Epidermal melanocyte (primary cell): ENCODE results near the gene COMTD1.
A peak's percentile ranks its signal among the peaks of the same experiment; 100 is the strongest.

Source experiments
- DNase-seq: peaks from one replicate; pipeline ENCODE4 v3.0.0; 2011; ENCODE audit warnings: low spot score; ENCODE audit not compliant: insufficient read length

COMTD1 gene

DNA sequence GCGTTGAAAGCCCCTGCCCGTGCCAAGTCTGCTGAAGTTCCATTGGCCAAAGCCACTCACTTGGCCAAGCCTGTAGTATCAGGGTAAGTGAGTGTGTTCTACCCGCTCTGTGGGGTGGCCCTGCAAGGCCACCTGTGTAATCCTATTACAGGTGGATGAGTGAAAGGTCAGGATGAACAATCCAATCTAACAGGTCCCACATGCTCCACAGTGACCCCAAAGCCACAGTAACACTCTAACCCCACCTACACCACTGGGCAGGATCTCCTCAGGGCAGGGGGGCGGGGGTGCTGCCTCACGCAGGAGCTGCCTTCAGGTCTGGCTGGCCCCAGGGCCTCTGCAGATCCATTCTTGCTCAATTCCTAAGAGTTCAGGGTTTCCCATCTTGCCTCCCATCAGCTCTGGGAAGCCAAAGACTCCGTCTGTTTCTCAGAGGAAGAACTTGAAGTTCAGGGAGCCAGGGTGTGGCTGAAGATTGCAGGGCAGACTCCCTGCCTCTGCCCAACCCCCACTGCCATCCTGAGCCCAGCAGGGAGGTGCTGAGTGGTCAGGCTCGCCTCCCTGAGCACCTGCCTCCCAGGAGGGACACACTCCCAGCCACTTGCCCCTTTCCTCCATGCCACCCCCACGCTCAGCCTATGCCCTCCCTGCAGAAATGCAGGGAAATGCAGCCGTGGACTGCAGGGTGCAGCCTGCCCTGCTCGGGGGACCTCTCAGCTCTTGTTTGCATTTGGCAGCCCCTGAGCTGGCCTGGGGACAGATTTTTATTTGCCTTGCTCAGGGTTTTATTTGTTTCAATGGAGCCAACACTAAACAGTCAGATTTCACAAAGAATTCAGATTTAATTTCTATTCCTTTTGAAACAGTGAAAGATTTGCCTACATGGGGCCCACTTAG, 9.8 kb upstream of the COMTD1 start:
- no peak for DNase-seq

DNA sequence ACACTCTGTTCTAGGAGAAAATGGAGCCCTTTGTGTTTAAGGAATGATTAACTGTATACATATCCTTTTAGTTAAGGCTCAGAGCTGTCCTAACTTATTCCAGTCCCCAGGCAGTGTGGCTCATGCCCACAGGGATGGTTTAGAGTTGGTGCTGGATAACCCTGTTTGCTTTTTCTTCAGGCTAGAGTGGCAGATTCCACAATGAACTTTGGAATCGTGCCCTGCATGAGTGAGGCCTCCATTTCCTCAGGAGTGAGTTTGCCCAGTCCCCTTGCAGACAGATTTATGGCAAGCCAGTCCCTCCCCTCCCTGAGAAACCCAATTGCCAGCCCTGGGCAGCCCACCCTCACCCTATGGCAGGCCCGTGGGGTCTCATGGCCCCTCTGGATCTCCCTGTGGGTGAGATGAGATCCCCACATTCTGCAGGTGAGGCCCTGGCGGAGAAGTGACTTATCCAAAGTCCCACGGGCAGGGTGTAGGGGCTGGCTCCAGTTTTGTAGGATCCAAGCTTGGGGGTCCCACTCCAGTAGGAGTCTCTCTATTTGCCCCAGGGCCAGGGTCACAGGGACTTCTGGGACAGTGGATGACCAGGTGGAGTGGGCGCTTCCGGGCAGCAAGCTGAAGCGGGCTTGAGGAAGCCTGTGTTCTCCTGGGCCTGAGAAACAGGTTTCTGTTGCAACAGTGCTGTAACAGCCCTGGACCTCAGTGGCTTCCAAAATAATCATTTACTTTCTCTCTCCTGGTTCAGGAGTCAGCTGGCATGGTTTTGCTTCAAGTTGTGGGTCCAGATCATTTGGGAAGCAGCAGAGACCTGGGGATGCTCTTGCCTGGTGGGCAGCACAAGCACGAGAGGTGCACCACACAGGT, 9.0 kb upstream of the COMTD1 start:
- no peak for DNase-seq

DNA sequence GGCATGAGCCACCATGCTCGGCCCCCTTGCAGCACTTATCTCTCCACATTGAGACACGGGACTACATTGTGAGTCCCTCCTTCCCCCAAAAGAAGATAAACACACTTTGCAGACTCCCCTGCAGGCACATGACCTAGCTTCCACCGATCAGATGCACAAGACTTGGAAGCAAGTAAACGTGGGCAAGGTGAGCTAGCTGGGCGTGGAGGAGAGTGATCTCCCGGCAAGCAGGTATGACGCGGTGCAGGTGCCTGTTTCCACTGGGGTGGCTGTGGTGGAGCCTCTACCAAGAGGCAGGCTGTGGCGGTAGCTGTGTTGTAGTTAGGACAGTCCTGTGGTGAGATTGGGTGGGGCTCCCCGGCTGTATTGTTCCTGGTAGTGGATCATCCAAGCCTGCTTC, 7.7 kb upstream of the COMTD1 start:
- DNase-seq, result no peak

DNA sequence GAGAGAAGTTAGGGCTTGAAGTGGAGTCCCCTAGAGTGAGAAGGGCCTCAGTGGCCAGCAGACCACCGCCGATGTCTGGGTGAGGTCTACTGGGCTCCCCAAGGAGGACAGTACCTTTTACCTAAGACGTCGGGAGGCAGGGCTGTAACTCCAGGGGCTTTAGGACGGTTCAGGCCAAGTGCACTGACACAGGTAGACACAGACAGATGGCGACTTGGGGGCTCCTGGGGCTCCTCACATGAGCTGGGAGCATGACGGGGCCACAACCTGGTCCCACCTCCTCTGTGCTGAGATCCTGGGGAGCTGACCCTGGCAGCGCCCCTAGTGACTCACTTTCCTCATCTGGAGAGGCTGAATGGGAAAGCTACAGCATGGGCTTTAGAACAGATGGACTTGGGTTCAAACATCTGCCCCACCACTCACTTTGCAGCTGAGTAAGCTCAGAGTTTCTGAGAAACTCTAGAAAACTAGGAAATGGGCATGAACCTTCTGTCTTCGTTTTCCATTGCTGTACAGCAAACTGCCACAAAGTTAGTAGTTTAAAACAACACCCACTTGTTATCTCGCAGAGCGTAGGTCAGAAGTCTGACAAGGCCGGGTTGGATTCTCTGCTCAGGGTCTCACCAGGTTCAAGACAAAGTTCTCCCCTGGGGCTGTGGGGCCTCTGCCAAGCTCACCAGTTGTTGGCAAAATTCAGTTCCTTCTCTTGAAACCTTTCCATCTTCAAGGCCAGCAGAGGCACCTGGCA, 4.7 kb upstream of the COMTD1 start:
- DNase-seq, result no peak

DNA sequence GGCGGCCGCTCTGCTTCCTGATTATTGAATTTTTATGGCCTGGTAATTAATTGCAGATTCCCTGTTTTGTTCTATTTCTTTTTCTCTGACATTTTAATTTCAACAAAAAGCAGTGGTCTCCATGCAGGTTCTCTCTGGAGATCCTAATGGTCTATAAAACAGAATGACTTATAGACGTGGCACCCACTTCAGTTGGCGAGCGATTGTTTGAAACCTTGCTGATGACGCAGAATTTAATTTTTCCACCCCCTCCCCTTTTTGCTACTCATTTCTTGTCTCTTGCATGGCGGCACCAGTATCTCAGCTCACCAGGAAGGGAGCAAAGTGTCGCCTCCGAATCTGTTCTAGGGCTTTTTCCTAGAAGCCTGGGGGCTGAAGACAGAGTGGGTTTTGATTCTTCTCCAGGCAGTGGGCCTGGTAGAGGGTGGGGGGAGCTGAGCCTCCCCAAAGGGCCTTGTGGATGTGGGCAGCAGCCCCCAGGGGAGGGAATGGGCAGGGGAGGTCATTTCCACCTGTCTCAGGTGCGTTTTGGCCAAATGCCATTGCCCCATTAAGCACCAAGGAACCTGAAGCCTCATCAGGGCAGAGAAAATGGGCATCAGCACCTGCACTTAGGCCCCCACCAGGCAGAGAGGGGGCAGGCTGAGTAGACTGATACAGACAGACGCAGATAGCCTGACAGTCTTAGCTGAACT, 3.5 kb upstream of the COMTD1 start:
- no peak for DNase-seq

DNA sequence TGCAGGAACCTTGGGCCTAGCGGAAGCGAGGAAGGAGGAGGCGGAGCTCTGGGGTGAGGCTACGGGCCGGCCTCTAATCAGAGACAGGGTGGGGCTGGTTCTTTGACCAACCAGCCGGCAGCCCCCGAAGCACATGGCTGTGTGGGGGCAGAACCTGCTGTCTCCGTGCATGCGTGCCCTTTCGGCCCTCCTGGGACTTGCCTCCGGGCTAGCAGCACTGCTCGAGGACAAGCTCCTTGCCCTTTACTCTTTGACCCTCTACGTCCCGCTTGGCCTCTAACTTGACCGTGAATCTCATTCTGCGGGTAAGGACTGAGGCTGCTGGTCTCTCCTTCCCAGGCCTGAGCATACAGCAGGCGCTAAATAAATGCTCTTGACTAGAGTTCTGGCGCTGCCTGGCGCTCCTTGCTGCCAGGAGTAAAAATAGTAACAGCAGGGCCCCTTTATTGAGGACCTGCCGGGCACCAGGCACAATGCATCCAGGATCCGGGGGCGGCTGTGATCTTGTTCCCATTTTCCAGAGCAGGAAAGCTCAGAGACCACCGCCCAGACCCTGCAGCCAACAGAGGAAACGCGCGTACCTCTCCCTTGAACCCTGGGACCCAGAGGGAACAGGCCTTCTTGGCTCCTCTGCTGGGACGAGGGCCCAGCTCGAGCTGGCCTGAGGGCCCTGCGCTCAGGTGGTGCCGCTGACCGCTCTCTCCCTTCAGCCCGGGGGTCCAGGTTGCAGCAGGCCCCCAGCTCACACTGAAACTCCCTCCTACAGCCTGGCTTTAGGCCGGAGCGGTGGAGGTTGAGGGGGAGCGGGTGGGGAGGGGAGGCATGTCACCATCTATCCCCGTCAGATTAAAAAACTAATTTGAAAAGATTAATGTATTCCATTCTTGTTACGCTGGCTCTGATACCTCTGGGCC, 2.7 kb upstream of the COMTD1 start:
- no peak for DNase-seq

DNA sequence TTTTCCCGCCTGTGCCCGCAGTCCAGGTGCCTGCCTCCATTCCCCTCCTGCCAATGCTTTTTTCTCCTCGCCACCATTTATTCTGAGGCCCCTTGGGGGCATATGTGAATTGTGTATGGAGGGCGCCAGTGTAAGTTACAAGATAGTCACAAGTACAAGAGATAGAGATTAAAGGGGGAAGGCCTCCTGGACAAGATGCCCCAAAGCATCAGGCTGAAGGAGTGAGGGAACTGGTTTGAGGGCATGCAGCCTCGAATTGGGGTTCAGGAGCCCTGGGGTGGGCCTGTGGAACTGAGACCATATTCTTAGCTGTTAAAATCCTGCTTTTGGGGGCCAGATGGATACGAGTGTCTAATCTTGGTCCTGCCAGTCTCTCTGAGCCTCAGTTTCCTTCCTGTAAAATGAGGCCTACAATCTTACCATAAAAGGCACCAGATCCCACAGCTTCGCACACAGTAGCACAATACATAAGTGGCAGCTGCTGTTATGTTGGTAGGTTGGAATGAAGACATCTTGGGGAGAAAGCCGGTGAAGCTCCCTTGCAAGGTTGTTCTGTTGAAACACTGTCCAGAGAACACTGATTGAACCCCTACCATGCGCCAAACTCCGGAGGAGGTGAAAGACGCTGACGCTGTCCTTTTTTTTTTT, 545 bp upstream of the COMTD1 start:
- no peak for DNase-seq

DNA sequence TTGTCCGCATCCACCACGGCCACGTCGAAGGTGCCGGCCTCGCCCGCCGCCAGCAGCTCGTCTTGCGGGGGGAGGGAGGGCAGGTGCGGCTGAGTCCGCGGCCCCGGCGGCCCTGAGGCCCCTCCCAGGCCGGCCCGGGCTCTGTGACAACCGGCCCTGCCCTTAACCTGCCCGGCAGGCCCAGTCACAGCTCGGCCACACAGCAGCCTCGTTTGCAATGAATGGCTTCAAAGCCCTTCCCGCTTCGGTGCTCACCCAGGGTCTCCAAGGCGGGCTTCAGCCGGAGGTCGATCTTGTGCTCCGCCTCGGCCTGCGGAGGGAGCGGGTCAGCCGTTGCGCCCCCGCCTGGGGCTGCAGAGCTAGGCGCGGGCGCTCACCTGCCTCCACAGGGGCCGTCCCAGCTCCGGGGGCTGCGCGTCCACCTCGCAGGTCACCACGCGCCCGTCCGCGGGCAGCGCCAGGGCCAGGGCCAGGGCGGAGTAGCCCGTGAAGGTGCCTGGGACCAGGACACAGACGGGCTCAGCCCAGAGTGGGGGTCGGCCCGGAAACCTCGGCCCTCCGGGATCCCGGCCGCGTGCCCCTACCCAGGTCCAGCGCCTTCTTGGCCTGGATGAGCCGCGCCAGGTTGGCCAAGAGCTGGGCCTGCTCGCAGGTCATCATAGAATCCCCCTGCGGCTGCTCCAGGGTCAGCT, 928 bp downstream of the COMTD1 start:
- no peak for DNase-seq

DNA sequence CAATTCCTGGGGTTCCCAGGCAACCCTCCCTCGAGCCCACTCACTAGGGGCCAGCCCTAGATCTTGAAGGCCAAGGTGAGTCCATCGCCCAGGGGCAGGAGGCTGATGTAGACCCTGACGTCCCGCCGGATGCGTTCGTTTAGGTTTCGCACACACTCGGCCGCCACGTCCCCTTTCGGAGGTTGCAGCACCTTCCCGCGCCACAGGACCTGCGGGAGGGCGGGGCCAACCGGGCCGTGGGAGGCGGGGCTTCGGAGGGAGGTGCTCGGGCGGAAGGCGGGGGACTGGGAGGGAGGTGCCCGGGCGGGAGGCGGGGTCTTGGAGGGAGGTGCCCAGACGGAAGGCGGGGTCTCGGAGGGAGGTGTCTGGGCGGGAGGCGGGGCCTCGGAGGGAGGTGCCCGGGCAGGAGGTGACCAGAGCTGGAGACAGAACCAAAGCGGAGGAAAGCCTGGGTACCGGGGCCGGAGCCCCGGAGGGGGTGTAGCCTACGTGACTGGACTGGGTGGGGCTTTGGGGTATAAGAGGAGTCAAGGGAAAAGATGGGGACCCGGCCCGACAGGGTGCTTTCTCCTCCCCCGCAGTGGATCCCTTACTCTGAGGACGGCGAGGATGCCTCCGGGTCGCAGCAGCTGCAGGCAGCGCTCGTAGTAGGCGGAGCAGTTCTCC, 1.6 kb downstream of the COMTD1 start:
- DNase-seq, result peak; percentile 82

DNA sequence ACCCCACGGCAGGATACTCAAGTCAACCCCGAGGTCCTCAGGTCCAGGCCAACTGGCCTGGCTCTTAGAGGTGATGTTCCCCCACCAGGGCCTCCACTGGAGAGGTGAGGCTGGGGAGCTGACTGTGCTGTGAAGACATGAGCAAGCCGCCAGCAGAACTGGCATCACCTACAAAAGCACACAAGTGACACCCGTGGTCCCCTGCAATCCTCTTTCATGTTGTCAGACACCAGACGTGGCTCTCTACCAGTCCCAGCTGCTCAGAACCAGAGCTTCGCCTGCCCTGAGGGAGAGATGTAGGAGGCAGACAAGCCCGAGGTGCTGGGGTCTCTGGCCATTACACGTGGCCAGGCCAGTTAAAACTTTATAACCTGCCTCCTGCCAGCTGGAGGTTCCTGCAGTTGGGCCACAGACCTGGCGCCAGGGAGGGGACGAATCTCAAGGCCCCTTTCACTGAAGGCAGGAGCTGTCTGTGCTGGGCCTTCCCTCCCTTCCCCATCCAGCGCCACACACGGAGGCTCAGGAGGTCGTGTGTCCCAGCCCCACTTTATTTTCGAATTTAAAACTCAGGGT, 2.2 kb downstream of the COMTD1 start:
- DNase-seq, result no peak

DNA sequence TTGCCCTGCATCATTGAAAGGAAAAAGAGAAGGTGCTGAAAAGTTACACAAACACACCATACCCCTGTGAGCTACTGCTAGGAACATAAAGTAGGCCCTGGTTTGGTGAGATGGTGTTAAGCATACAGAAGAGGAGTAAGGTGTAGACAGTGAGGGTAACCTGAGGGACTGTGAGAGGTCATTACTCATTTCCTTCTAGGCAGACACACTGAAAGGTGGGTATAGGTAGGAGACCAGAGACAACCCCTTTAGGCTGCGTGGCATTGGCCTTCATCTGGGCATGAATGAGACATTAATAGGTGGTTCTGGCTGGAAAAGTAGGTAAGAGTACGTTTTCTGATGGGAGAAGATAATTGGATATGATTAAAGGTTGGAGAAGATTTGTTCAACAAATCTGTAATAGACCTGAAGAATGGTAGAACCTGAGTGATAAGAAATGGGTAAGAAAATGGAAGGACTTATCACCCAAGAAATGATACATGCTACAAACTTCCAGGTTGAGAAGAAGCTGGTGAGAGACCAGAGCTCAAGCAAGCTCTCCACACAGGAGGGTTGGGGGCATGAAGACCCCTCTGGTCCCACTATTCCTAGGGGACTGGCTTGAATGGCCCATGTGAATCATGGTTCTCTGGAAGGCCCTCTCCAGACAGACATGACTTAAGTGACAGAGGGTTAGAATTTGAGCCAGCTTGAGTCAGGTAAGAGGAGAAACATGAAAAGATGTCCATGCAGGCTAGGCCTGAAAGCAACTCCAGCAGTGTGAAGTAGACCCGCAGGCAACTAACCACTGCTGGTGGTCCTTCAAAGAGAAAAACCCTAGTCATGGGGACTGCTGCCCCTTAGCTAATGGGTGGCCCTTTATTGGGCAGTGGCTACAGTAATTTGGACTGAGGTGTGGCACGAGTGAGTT, 3.8 kb downstream of the COMTD1 start:
- no peak for DNase-seq

DNA sequence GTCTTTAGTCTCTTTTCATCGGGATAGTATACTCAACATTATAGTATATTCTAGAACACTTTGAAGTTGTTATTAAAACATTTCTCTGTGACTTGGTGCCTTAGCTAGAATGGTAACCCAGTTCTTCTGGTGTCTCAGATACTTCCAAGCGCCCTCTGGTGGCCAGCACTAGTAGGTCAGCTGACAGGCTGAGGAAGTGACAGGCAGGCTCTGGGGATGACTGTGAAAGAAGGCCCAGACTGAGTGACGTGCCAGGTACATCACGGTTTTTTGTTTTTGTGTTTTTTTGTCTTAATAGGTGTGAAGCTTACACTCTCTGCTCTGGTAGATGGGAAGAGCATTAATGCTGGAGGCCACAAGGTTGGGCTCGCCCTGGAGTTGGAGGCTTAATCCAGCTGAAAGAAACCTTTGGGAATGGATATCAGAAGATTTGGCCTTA, 5.1 kb downstream of the COMTD1 start:
- DNase-seq, result peak; percentile 91

DNA sequence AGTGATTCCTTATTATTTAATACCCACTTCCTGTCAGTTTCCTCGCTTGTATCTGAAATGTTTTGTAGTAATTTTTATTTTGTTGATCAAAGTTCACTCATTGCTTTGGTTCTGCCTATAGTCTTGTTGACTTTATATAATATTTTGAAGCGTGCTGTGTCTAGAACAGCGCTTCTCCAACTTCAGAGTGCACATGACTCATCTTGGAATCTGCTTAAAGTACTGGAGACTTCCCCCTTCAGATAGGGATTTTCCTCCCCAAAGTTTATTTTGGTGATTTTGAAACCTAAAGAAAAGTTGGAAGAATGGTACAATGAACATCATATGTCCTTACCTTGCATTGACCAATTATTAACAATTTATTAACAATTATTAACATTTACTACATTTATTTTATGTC, 5.8 kb downstream of the COMTD1 start:
- DNase-seq, result no peak

DNA sequence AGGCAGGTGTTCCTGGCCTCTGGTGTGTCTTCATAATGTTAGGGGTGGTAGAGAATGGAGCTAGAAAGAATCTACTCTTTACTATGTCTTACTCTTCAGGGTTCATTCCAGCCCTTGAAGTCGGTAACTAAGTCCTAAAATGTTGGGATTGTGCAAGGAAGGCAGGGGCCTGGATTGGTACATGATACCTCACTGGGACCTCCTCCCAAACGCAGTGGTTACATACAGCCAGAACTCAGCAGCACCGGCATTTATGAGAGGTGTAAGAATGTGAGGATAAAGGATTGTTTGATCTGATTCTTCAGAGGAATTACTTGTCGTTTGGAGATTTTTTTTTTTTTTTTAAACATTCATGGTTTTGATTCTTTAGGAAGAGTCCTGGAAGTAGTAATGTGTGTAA, 6.9 kb downstream of the COMTD1 start:
- no peak for DNase-seq

DNA sequence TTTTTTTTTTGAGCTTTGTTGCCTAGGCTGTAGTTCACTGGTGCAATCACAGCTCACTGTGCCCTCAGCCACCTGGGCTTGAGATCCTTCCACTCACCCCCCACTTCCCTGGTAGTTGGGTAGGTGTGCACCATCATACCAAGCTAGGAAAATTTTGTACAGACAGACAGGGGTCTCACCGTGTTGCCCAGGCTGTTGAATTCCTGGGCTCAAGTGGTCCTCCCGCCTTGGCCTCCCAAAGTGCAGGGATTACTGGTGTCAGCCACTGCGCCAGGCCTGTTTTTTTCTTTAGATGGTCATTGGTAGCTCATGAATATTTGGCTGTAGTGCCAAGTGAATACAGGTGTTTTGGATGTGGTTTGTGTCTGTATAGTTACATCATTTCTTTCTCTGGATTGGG, 7.5 kb downstream of the COMTD1 start:
- DNase-seq, result no peak

DNA sequence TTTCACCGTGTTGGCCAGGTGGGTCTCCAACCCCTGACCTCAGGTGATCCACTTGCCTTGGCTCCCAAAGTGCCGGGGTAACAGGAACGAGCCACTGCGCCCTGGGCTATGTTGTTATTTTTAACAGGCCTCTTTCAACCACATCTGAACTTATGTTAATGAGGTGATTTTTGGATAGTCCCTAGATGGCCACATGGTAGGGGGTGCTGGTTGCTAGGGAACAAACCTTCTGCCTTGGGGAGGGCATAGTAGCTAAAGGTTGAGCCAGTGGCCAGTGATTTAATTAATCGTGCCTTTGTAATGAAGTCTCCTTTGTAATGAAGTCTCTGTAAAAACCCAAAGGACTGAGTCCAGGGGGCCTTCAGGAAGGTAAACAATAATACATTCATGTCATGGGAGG, 9.1 kb downstream of the COMTD1 start:
- DNase-seq, result no peak

DNA sequence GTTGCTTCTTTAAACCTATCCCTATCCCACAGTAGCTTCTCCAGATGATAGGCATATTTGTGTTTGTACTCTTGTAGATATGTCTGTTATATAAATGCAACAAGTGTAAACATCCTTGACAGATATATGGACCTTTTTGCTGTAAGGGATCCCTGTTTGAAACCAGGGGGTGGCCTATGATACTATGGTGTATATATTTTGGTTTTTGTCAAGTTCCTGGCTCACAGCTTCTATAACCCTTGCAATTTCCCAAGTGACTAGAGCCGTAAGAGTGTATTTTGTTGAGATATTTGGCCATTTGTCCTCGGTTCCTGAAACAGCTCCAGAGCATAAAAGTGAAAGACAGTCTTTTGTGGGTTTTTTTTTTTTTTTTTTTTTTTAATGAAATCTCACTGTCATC, 9.7 kb downstream of the COMTD1 start:
- no peak for DNase-seq
